SHP77 treated with DMSO at 0.1 percent for 48 hours (cell line): ENCODE data around the gene CTNND1.
"Not testable (repeated sequence)": the region's sequence is repeated elsewhere in the genome, so short reads cannot be mapped to it uniquely, and the experiment has no call there.

ENCODE experiments used
- DNase-seq: peaks from one replicate; lab custom pipeline; 2025; lab: John Stamatoyannopoulos, UW

The CTNND1 gene

DNA sequence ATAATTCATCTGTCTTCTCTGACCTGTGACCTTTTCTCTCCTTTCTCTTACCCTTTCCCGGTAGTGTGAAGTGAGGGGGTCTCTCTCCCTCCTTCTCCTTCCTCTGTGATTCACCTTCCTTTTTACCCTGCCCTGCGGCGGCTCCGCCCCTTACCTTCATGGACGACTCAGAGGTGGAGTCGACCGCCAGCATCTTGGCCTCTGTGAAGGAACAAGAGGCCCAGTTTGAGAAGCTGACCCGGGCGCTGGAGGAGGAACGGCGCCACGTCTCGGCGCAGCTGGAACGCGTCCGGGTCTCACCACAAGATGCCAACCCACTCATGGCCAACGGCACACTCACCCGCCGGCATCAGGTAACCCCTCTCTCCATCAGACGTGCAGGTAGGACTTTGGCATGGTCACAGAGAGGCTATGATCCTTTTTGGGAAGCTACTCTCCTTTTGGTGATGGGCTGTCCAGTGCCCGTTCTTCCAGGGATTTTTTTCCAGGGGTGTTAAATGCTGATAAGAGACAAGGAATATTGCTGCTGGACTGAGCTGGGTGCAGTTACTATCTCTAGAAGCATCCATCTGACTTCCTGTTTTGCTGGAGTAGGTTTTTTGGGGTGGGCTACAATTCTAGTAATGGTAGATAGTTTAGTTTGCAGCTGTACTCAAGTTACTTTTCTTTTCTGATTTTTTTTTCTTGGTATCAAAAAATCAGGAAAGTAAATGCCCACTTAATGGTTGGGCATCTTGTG, 29.9 kb downstream of the CTNND1 start:
- no peak for DNase-seq

DNA sequence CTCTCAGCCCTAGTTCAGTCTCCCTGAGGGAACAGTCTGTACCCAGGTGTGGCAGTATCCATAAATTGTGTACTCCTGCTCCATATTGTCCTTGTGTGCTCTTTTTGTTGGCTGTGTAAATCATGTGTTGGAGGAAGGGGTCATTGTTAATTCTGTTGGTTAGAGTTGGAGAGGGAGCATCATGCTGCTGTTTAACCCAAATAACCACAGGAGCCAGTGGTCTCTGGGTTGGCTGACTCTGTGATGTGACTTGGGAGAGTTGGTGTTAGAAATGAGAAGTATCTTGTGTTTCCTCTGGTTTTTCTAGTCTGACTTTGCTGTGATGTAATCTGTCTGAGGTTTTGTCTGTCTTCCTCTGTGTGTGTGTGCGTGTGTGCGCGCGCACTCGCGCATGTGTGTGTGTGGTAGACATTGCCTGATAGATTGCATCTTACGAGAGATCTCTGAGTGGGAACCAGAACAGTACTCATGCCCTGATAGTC, 30.5 kb downstream of the CTNND1 start:
- no peak for DNase-seq

DNA sequence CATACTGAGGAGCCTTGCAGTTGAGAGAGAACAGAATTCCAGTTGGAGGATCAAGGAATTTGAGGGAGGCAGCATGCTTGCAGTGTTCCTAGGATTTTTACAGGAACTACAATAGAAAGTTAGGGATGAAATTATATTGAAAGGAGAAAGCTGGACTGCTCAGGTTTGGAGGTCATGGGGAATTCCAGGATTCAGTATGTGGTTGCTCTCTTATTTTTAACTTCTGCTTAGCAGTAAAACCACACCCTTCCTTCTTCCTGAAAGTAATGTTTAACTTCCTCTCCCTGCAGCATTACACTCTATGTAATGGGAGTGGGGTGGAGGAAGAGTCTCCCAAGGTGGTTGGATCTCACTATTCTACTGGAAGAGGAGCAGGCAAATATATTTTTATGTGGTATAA, 31.3 kb downstream of the CTNND1 start:
- DNase-seq = no peak

DNA sequence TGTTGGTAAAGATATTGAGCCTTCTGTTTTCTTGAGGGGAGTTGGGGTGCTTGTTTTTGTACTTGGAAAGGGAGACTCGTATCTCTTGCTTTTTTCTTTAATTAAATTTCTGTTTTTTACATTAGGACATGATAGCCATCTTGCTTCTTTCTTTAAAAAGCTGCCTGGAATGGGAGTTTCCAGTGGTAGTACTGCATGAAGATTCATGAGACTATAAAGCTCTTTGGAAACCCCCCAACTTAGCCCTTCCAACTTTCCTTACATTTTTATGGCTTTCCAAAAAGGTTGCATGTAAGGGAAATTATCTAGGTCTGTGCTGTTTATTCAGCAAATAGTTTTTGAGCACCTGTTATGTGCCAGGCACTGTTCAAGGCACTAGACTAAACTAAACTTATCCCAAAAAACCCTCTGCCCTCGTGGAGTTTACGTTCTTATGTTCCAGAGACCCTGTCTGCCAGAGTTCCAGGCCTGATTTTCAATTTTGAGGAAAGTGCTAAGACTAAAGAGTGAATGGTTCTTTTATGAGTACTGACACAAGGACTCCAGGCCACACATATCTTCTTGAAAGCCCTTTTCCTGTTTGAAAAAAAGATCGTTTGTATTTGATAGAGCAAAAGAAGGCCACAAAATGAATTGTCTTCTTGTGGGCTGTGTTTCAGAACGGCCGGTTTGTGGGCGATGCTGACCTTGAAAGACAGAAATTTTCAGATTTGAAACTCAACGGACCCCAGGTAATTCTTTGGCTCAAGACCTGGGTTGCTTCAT, 31.9 kb downstream of the CTNND1 start:
- DNase-seq = no peak

DNA sequence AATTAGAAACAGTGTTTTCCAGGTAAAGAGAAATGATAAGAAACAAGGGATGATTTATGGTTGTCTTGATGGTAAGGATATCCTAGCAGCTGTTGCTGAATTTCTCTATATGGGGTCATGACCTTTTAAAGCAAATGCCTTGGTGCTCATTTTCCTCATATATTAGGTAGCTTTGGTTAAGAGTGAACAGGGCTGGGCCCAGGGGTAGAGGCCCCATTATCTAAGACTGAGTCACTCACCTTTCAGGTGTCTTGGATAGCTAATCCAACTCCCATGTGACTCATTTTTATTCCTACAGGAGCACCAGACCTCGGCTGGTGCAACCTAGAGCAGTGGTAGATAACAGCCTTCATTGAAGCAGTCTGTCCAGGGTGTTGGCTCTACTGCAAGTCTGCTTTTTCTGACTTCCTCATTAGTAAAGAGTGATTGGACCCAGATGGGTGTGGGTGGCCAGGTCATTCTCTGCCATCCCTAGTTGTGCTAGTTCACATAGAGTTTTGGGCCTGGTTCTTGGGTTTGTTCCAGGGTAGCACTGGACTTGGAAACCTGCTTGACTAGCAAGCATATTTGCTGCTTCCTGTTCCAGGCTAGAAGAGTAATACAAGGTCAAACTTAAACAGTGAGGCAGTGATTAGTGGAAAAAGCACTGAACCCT, 37.4 kb downstream of the CTNND1 start:
- DNase-seq = no peak

DNA sequence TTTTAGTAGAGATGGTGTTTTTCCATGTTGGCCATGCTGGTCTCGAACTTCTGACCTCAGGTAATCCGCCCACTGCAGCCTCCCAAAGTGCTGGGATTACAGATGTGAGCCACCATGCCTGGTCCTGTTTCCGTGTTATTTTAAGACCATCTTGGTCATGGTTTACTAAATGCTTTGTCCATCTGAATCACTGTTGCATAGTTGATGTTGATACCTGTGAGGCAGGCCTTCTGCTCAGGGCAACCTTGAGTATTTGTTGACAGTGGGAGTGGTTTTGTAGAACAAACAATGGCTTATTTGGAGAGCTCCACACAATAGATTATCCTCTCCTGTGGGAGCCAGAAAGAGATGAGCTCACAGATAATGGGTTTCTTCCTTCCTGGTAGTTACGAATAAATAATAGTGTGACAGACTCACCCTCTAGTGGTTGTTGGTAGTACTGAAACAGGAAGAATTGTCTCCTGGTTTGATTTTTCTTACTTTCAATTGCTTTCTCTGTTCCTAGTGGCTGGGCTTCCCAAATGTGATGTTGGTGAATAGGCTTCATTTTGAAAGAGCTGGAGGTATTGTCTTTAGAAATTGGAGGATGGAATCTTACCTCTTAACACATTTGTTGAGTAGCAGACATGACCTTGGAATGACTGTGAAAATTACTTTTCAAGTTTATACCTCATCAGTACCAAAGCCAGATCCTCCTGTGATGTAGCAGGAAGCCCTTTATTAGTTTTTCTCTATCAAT, 39.0 kb downstream of the CTNND1 start:
- DNase-seq = peak; percentile 57

DNA sequence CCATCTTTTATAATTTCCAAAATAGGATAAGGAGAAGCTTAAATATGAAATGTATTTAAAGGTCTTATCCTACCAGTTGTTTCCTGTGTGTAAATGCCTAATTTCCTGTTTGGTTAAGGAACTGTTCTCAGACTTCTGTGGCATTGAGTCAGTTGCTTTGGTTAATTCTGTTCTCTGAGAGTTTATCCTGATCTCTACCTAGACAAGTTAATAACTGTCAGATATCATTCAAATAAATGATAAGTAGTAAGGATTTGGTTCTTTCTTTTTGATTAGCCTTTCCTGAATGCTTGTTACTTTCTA, 39.5 kb downstream of the CTNND1 start:
- no peak for DNase-seq

DNA sequence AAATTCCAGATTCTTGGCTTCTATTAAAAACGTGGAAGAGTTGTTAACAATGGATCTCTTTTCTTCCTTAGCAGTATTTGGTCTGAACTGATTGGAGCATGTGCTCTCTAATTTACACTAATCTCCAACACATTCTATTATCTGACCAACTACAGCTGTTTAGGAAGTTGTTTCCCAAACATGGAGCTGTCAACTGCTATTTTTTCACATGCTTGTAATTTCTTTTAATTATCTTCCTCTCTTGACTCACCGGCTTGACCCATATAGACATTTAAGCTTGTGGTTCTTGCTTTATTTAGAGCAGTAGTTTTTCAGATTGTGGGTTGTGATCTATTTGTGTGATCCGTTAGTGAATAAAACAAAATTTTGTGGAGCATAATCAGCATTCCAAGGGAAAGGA, 40.8 kb downstream of the CTNND1 start:
- DNase-seq = no peak

DNA sequence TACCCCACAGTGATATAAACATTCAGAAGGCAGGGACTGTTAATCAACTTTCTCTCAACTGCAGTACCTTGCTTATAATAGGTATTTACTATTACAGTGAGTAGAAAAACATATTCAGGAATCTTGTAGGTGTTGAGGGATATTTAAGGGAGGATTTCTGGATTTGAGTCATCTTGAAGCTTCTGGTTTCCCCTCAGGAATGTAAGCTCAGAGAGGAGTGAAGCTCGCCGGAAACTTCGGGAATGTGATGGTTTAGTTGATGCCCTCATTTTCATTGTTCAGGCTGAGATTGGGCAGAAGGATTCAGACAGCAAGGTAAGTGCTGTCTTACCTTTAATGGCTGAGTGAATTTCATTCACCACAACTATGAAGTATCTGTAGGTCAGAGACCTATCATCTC, 42.9 kb downstream of the CTNND1 start:
- DNase-seq = no peak

DNA sequence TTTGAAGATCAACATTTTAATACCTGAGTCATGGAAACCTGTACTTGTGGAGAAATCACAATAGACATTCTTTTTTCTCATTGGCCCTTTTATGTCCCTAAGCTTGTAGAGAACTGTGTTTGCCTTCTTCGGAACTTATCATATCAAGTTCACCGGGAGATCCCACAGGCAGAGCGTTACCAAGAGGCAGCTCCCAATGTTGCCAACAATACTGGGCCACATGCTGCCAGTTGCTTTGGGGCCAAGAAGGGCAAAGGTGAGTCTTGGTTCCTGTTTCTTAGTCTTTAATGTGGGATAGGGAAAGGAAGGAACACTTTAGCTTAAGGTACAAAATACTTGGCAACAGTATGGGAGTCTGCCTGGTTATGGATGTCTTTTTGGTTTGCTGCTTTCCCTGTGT, 44.2 kb downstream of the CTNND1 start:
- no peak for DNase-seq

DNA sequence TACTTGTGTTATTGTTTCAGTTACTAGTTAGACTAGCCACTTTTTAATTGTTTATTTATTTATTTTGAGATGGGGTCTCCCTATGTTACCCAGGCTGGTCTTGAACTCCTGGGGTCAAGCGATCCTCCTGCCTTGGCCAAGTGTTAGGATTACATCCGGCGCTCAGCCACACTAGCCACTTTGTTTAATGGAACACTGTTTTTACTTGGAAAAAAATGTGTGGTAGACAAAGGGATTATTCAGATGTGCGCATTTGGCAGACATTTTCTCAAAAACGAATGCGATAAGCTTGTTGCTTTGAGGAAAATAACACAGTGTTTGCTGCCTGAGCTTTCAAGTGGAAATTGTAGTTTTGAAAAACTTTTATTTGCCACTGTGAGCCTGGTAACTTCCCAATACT, 51.0 kb downstream of the CTNND1 start:
- no peak for DNase-seq

DNA sequence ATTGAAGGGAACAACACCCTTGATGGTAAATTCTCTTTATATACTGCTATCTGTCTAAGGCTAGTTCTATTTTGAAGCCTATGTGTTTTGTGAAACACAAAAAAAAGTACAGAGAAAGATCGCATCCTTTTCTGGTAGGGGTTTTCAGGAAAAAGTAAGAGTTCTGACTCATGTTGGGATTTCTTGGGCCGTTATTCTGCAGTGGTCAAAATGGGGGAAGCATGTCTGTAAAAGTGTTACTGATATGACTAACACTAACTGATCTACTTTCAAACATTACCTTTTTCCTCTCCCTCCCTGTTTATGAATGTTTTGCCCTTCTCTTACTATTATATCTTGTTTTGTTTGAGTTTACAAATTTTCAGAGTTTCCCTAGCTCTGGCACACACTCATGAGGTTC, 53.9 kb downstream of the CTNND1 start:
- DNase-seq = no peak

DNA sequence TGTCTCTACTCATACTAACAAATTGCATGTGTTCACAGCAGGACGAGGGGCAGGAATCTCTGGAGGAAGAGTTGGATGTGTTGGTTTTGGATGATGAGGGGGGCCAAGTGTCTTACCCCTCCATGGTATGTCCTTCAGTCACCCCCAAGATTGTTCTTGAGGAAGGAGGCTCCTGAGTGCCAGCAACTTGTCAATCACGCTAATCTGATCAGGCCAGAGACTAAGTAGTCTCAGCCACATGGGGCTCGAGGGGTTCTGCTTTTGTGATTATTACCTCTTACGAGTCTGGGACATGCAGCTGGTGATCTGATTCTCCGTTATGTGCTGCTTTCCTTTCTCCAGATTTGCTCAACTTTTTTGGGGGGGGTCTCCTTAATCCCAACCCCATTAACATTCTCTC, 54.3 kb downstream of the CTNND1 start:
- DNase-seq = no peak

DNA sequence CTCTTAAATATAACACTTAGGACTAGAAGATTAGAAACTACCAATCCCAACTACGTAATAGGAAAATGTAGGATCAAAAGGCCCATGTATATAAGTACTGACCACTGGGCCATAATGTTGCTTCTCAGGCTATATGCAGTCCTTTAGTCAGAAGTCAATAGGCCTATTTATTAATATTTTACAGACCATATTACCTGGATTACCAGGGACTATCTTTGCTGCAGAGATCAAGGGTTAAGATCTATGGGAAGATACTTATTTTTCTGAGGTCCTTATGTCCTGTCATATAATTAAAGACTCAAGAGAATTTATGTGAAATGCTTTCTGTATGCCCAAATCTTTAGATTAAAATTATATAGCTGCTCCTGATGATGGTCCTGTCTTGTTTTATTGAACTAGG, 57.2 kb downstream of the CTNND1 start:
- no peak for DNase-seq

DNA sequence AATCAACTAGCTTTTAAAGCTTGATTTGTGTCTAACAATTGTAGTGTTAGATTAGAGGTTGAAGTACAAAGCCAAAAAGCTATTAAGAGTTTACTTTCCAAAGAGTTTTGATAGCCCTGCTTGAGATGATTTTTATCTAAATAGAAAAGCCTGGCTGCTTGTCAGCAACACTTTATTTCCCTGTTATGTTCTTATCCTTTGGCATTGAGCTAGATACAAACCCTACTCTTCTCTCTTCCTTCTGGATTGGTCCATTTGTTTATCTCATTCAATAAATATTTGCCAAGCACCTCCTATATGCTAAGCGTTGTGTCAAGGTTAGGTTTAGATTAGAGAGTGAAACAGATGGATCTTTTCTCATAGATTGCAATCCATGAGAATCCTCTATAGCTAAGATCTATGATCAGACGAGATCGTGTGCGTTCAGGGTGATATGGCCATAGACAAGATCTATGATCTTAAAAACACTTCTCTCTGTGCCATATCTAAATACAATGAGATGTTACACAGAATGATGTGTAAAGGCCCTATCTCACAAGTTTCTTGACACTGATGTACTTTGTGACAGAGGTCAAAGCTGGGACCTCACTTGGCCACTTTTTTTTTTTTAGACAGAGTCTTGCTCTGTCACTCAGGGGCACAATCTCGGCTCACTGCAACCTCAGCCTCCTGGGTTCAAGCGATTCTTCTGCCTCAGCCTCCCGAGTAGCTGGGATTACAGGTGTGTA, 57.8 kb downstream of the CTNND1 start:
- DNase-seq = no peak

DNA sequence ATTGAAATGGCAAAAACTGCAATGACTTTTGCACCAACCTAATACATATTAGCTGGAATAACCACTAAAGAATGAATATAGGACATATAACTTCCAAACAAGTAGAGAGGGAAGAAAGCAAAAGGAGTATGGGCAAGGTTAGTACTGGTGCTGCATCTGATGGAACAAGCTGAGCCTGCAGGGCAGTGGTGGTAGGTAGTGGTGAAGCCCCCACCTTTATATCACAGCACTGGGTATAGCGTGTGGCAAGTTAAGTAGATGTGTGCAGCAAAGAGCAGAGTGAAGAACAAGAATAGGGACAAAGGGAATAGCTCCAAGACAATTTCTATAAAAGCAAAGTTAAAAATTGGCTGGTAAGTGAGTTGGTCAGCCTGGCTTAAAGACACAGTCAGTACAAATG, 62.3 kb downstream of the CTNND1 start:
- no peak for DNase-seq

DNA sequence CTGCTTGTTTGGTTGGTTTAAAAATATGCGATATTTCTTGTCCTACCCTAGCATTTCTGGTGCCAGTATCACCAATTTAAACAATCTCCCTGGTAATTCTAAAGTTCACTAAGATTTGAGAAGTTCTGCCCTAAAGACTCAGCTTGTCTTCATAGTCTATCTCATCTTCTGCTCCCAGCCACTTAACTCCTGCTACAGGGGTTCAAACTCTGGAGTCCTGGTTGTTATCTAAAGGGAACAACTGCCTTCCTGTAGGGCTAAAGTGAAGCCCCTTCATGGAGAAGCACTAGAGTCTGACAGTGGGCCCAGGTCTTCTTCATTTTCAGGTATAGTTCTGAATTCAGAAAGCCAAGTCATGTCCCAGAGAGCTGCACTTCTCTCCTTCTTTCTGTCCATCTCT, 73.2 kb downstream of the CTNND1 start:
- DNase-seq = no peak

DNA sequence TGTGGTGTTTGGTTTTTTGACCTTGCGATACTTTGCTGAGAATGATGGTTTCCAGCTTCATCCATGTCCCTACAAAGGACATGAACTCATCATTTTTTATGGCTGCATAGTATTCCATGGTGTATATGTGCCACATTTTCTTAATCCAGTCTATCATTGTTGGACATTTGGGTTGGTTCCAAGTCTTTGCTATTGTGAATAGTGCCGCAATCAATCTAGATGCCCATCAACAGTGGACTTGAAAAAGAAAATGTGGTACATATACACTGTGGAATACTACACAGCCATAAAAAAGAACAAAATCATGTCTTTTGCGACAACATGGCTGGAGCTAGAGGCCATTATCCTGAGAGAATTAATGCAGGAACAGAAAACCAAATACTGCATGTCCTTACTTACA, 77.0 kb downstream of the CTNND1 start:
- DNase-seq = not testable (repeated sequence)

DNA sequence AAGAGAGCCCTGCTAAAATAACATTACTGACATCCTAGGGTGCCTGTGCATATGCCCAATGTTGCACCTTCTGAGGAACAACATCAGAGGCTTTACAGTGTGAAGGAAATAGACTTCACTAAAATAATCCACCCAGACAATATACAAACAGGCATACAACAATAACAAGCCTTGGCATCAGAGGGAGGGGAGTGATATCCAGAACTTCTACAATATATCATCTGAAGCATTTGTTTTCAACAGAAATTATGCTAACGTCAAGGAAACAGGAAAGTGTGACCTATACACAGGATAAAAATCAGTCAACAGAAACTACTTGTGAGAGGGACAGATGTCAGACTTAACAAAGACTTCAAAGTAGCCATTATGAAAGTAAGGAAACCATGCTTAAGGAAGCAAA, 81.3 kb downstream of the CTNND1 start:
- no peak for DNase-seq

DNA sequence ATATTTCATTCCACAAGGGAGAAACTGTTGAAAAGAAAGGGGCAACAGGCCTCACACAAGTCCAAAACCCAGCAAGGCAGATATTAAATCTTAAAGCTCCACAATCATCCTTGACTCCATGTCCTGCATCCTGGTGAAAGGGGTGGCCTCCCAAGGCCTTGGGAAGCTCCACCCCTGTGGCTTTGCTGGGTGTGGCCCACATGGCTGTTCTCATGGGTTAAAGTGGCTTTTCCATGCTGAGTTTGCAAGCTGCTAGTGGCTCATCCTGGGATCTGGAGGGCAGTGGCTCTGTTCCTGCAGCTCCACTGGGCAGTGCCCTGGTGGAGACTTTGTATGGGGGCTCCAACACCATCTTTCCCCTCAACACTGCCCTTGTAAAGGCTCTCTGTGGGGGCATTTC, 106.4 kb downstream of the CTNND1 start:
- no peak for DNase-seq

DNA sequence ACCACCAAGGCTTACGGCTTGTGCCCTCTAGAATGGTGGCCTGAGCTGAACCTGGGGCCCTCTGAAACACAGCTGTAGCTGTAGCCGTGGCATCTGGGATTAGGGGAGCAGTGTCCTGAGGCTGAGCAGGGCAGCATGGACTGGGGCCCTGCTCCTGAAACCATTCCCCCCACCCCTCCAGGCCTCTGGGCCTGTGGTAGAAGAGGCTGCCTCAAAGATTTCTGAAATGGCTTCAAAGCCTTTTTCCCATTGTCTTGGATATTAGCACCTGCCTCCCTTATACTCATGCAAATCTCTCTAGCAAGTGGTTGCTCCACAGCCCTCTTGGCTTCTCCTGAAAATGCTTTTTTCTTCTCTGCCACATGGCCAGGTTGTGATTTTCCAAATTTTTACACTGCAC, 106.9 kb downstream of the CTNND1 start:
- DNase-seq = no peak
